Sigmoid colon (tissue), 3 donors: ENCODE measurements around the gene NUDT21.

Source experiments
- POLR2A ChIP-seq, 2 donors: fragments of 450-650 bp; IDR thresholded peaks; one replicate each; pipeline ENCODE4 v1.6.1; 2016; ENCODE audit warnings: antibody characterized with exemption in 2 of 2, mild to moderate bottlenecking in 2 of 2, moderate library complexity in 2 of 2
- TF ChIP-seq, protein P1 (sequence below), 4 experiments: fragments of 450-650 bp in 3 of 4; fragments of 200-600 bp in 1 of 4; IDR thresholded peaks; one replicate each; pipeline ENCODE4 v1.5.1; 2016 to 2019; ENCODE audit warnings: antibody characterized with exemption in 4 of 4, mild to moderate bottlenecking in 3 of 4, moderate library complexity in 2 of 4

- no peak for TF ChIP-seq POLR2A (IDR thresholded peaks at IDR 0.05)
- TF ChIP-seq, protein P1, sequence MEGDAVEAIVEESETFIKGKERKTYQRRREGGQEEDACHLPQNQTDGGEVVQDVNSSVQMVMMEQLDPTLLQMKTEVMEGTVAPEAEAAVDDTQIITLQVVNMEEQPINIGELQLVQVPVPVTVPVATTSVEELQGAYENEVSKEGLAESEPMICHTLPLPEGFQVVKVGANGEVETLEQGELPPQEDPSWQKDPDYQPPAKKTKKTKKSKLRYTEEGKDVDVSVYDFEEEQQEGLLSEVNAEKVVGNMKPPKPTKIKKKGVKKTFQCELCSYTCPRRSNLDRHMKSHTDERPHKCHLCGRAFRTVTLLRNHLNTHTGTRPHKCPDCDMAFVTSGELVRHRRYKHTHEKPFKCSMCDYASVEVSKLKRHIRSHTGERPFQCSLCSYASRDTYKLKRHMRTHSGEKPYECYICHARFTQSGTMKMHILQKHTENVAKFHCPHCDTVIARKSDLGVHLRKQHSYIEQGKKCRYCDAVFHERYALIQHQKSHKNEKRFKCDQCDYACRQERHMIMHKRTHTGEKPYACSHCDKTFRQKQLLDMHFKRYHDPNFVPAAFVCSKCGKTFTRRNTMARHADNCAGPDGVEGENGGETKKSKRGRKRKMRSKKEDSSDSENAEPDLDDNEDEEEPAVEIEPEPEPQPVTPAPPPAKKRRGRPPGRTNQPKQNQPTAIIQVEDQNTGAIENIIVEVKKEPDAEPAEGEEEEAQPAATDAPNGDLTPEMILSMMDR (IDR thresholded peaks at IDR 0.05): no peak
Observed at GRCh38 chr16:56415875-56416274, 35.3 kb downstream of the NUDT21 start.
